IPS-15b (cell line): Measurements from ENCODE around the gene CHTF18.

Experiments used
- H3K27me3 ChIP-seq: one replicate; pipeline ENCODE4 v1.6.1; 2013; ENCODE audit warnings: low read length; ENCODE audit not compliant: control insufficient read depth, insufficient read depth
- H3K36me3 ChIP-seq: one replicate; pipeline ENCODE4 v1.6.1; 2013; ENCODE audit warnings: low read length; ENCODE audit not compliant: control insufficient read depth, insufficient read depth
- H3K4me1 ChIP-seq: one replicate; pipeline ENCODE4 v1.6.1; 2013; ENCODE audit warnings: mild to moderate bottlenecking, low read length; ENCODE audit not compliant: control insufficient read depth, insufficient read depth
- H3K4me3 ChIP-seq: one replicate; pipeline ENCODE4 v1.5.1; 2013; ENCODE audit warnings: low read depth, low read length
- H3K9ac ChIP-seq: one replicate; pipeline ENCODE4 v1.6.1; 2013; ENCODE audit warnings: low read depth, mild to moderate bottlenecking, low read length
- H3K9me3 ChIP-seq: one replicate; pipeline ENCODE4 v1.6.1; 2013; ENCODE audit warnings: mild to moderate bottlenecking, low read length; ENCODE audit not compliant: control insufficient read depth, insufficient read depth

CHTF18 gene

GRCh38 chr16:842711-843560 is 54.5 kb downstream of the CHTF18 start:
- Histone ChIP-seq H3K36me3 (no peaks in the 10 kb centered on the region), H3K27me3 (no peaks in the 10 kb centered on the region)

GRCh38 chr16:843771-844170 is 55.4 kb downstream of the CHTF18 start:
- Histone ChIP-seq H3K4me1 (no peaks in the 10 kb centered on the region), H3K36me3 (no peaks in the 10 kb centered on the region), H3K4me3 (no peak overlapping the region), H3K9ac (no peak overlapping the region), H3K9me3 (no peaks in the 10 kb centered on the region), H3K27me3 (no peaks in the 10 kb centered on the region)

More at GRCh38 chr16:842711-843560, 54.5 kb downstream of the CHTF18 start:
- no peak overlapping the region for H3K9ac ChIP-seq
- no peaks in the 10 kb centered on the region for H3K9me3 ChIP-seq
- no peak overlapping the region for H3K4me3 ChIP-seq
- H3K4me1 ChIP-seq: no peaks in the 10 kb centered on the region

- Histone ChIP-seq H3K9me3 (no peaks in the 10 kb centered on the region), H3K9ac (no peak overlapping the region), H3K4me1 (no peaks in the 10 kb centered on the region), H3K4me3 (no peak overlapping the region), H3K27me3 (no peaks in the 10 kb centered on the region), H3K36me3 (no peaks in the 10 kb centered on the region)
These were observed 56.4 kb downstream of the CHTF18 start for GRCh38 chr16:844638-845350.

- no peaks in the 10 kb centered on the region for H3K27me3 ChIP-seq
- H3K4me3 ChIP-seq: no peak overlapping the region
- no peaks in the 10 kb centered on the region for H3K36me3 ChIP-seq
- H3K9ac ChIP-seq: no peak overlapping the region
- H3K9me3 ChIP-seq: peaks cover 3% of the 10 kb centered on the region
- no peaks in the 10 kb centered on the region for H3K4me1 ChIP-seq
These were observed 56.9 kb downstream of the CHTF18 start for GRCh38 chr16:845351-845745.

- Histone ChIP-seq H3K9ac (no peak overlapping the region), H3K9me3 (peaks cover 3% of the 10 kb centered on the region), H3K4me3 (no peak overlapping the region), H3K27me3 (no peaks in the 10 kb centered on the region), H3K4me1 (no peaks in the 10 kb centered on the region), H3K36me3 (no peaks in the 10 kb centered on the region)
These were observed 58.7 kb downstream of the CHTF18 start for GRCh38 chr16:847151-847550.
